AG09319 (cell line): ENCODE results near the gene LEO1.

ENCODE experiments used
- DNase-seq: peaks from one replicate; pipeline ENCODE4 v3.0.0-alpha.2; 2010; ENCODE audit warnings: low read depth; ENCODE audit errors: extremely low read depth
- TF ChIP-seq, protein P1 (sequence below): IDR thresholded peaks from 2 replicates; pipeline ENCODE4 v1.5.1; 2011; ENCODE audit warnings: low read depth, mild to moderate bottlenecking, inconsistent platforms, low read length, moderate library complexity

Gene LEO1

DNA sequence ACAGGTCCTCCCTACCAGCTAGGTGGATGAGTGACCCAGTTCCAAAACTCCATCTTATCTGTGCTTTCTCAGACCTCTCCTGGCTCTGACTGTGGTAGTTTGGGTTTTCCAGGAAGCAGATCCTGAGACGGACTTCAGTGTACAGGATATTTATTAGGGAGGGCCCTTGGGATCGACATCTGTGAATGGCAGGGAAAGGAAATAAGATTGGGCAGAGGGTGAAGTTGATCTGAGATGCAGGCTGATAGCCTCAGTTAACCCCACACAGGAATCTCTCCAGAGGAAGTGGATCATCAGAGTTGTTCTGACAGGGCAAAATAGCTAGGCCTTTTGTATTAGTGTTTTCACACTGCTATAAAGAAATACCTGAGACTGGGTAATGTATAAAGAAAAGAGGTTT is 30.8 kb upstream of the LEO1 start:
- TF ChIP-seq, protein P1, sequence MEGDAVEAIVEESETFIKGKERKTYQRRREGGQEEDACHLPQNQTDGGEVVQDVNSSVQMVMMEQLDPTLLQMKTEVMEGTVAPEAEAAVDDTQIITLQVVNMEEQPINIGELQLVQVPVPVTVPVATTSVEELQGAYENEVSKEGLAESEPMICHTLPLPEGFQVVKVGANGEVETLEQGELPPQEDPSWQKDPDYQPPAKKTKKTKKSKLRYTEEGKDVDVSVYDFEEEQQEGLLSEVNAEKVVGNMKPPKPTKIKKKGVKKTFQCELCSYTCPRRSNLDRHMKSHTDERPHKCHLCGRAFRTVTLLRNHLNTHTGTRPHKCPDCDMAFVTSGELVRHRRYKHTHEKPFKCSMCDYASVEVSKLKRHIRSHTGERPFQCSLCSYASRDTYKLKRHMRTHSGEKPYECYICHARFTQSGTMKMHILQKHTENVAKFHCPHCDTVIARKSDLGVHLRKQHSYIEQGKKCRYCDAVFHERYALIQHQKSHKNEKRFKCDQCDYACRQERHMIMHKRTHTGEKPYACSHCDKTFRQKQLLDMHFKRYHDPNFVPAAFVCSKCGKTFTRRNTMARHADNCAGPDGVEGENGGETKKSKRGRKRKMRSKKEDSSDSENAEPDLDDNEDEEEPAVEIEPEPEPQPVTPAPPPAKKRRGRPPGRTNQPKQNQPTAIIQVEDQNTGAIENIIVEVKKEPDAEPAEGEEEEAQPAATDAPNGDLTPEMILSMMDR: no peak
- no peak for DNase-seq

DNA sequence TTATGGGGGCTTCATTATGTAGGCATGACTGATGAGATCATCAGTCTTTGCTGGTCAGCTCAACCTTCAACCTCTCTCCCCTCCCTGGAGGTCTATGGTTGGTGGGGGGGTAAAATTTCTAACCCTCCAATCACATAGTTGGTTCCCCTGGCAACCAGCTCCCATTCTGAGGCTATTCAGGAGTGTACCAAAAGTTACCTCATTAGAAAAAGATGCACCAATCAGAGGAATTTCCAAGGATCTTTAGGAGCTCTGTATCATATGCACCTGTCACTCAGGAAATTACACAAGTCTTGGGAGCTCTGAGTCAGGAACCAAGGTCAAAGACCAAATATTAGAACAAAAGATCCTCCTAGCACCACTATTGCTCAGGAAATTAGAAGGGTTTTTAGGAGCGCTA is 21.4 kb upstream of the LEO1 start:
- no peak for DNase-seq
- TF ChIP-seq, protein P1: no peak

DNA sequence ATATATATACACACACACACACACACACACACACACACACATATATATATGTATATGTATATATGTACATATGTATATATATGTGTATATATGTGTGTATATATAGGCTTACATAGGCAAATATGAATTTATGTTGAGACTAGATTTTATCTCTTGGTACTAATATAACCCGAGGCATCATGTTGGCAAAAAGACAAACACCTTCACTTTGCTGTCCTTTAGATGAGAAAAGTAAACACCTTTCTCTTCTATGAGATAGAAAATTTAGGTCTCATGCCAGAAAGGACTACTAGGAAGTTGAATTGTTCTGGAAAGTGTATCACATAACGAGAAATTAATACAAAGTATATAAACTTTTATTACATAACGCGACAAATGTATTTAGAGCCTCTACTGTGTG is 19.6 kb upstream of the LEO1 start:
- TF ChIP-seq, protein P1: no peak
- no peak for DNase-seq

DNA sequence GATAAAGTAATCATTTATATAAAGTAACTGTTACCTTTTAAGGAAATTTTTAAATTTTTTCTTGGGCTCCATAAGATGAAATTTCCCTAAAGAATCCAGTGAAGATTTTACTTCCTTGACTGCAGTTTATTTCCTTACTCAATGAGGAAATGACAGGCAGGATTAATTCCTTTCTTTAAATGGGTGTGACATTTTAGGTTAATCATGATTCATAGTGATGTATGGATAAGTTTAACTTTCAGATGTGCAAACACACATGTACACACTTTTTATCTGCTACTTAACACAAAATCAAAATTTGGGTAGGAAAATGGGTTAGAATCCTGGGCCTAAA is 11.2 kb upstream of the LEO1 start:
- TF ChIP-seq, protein P1: no peak
- no peak for DNase-seq

DNA sequence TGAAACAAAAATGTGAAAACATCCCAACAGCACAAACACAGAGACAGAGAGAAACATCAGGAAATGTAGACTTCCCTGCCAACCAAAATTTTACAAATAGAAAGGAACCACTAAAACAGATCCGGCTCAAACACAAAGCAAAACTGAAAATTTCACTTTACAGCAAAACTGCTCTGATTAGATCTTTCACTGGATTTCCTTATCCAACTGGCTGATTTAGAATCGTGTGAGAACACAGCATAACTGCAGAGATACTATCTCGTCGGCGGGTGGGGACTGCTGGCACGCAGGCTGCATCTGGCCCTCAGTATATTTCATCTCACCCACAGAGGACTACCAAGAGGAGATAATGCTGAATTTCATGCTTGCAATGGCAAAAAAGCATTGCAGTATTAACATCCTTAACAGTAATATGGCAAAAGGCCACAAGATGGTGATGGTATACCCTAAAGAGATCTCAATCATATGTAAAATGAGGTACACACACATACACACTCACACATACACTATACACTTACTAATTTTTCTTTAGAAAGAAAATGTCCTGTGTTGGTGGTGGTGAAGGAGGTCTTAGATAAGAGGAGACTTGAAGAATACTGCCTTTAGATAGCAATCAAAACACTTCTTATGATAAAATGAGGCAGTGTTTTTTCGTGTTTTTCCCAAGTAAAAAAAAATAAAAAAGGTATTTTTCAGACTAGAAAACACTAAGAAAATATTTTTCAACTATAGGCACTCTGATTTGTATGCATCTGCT is 10.6 kb upstream of the LEO1 start:
- TF ChIP-seq, protein P1: peak; percentile 38
- peak; percentile 49 for DNase-seq

DNA sequence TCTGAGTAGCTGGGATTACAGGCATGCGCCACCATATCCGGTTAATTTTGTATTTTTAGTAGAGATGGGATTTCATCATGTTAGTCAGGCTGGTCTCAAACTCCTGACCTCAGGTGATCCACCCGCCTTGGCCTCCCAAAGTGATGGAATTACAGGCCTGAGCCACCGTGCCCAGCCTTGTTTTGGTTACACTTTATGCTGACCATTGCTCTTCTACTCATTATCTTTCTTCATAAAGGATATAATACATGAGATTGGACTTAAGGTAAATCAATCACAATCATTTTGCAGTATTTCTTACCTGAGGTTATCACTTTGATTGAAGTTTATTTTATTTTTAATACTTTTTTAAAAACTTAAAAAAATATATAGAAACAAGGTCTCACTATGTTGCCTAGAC is 2.2 kb upstream of the LEO1 start:
- TF ChIP-seq, protein P1: no peak
- no peak for DNase-seq

DNA sequence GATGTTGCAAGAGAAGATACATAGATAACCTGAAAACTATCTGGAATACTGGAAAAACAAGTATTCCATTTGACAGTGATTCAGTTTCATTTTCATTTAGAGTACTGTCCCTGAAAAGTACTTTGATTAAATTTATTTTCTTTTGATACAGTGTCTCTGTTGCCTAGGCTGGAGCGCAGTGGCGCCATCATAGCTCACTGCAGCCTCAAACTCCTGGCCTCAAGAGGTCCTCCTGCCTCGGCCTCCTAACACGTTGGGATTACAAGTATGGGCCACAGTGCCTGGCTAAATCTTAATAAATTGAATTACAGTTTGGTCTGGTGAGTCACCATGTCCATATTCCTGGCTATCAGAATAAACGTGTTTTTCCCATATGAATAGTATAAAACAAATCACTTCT is 1.6 kb upstream of the LEO1 start:
- TF ChIP-seq, protein P1: no peak
- DNase-seq: no peak
